Epithelial cell of esophagus (primary cell): ENCODE data around the gene U2SURP.
"Not testable (repeated sequence)": the region's sequence is repeated elsewhere in the genome, so short reads cannot be mapped to it uniquely, and the experiment has no call there.

Source experiments
- DNase-seq: peaks from one replicate; pipeline ENCODE4 v3.0.0; 2010; ENCODE audit warnings: low read depth
- H3K4me3 ChIP-seq: 2 replicates; pipeline ENCODE4 v1.5.1; 2011; ENCODE audit warnings: mild to moderate bottlenecking, low read length, control low read depth
- TF ChIP-seq, protein P1 (sequence below): IDR thresholded peaks from 2 replicates; pipeline ENCODE4 v1.5.1; 2011; ENCODE audit warnings: low read depth, mild to moderate bottlenecking, low read length, control low read depth, inconsistent platforms; ENCODE audit not compliant: insufficient read depth; ENCODE audit errors: missing control alignments

Gene U2SURP

DNA sequence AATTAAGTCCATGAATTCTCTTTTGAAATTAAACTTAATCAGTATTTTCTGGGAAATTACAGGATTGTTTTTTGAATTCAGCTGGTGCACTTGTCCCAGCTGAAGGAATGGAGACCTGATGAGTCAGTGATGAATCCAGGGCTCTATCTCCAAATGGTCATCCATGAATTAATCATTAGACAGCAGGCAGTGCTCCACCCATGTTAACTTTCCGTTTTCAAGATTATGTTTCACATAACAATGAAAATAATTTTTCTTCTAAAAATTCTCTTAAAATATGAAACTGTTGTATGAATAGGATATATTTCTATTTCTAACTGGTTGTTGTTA is 24.0 kb upstream of the U2SURP start:
- H3K4me3 ChIP-seq = no peak overlapping the region
- TF ChIP-seq, protein P1, sequence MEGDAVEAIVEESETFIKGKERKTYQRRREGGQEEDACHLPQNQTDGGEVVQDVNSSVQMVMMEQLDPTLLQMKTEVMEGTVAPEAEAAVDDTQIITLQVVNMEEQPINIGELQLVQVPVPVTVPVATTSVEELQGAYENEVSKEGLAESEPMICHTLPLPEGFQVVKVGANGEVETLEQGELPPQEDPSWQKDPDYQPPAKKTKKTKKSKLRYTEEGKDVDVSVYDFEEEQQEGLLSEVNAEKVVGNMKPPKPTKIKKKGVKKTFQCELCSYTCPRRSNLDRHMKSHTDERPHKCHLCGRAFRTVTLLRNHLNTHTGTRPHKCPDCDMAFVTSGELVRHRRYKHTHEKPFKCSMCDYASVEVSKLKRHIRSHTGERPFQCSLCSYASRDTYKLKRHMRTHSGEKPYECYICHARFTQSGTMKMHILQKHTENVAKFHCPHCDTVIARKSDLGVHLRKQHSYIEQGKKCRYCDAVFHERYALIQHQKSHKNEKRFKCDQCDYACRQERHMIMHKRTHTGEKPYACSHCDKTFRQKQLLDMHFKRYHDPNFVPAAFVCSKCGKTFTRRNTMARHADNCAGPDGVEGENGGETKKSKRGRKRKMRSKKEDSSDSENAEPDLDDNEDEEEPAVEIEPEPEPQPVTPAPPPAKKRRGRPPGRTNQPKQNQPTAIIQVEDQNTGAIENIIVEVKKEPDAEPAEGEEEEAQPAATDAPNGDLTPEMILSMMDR = no peak
- DNase-seq = no peak

DNA sequence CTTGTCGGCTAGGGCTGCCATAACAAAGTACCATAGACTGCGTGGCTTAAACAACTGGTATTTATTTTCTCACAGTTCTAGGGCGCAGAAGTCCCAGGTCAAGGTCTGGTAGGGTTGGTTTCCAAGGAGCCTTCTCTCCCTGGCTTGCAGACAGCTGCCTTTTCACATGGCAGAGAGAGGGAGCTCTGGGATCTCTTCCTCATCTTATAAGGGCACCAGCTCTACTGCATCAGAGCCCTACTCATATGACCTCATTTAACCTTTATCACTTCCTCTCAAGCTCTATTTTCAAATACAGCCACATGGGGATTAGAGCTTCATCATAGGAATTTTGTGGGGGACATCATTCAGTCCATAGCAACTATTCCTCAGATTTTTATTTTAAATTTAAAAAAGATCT is 20.3 kb upstream of the U2SURP start:
- DNase-seq = no peak
- H3K4me3 ChIP-seq = no peak overlapping the region
- TF ChIP-seq, protein P1 = no peak

DNA sequence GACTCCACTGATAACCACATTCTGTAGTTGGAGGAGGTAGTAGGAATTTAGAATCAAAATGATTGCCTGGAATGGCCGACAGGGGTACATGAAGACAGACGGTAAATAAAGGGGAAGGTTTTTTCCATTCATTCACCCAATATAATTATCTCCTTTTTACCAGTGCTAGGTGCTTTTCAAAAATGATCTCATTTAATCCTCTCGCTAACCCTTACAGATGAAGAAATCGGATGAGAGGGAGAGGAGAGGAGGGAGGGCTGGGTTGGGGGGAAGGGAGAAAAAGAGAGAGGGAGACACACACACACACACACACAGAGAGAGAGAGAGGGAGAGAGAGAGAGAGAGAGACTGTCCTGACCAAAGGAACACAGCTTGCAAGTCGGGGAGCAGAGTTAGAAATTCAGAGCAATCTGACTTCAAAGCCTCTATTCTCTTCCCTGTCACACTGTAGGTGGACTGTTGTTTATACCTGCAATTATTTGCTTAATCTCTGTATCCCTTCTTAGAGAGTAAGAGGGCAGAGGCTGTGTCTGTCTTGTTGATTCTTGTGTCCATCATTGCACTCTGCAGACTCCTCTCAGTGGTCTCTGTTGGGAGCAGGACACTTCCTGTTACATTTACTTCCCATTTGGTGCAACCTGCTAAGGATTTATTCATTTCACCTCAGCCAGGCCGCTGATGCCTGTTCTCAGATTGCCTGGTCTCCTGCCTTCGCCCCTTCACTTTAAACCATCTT is 19.2 kb upstream of the U2SURP start:
- DNase-seq = no peak

DNA sequence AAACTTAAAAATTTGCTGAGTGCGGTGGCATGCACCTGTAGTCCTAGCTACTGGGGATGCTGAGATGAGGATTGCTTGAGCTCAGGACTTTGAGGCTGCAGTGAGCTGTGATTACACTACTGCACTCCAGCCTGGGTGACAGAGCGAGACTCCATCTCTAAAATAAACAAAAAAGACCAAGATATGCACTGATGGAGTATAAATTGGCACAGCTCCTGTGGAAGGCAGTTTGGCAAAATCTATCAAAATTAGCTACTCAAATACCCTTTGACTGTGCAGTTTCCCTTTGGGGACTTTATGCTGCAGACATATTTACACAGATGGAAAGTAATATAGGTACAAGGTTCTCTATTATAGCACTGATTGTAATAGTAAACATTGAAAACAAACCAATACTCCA is 18.1 kb upstream of the U2SURP start:
- TF ChIP-seq, protein P1 = no peak
- no peak overlapping the region for H3K4me3 ChIP-seq
- DNase-seq = no peak

More for the DNA sequence above, 19.2 kb upstream of the U2SURP start:
- TF ChIP-seq, protein P1 = no peak
- H3K4me3 ChIP-seq = no peak overlapping the region

DNA sequence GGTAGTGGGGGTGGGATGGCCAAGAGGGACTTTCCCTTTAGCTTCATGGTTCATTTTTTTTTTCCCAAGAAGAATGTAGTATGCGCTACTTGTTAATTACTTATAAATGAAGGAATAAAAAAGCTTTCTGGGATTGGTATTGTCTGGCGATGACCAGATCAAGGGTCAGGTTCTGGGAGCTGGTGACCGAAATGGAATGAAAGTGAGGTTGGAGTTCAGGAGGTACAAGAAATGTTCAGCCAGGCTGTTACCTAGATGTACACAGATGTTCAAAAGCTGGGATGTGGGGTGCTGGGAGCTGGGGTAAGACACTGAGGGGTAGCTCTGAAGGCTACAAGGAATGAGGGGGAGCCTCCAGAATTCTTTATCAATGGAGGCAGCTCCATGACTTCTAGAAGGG is 17.1 kb upstream of the U2SURP start:
- TF ChIP-seq, protein P1 = no peak
- DNase-seq = no peak
- H3K4me3 ChIP-seq = no peak overlapping the region

DNA sequence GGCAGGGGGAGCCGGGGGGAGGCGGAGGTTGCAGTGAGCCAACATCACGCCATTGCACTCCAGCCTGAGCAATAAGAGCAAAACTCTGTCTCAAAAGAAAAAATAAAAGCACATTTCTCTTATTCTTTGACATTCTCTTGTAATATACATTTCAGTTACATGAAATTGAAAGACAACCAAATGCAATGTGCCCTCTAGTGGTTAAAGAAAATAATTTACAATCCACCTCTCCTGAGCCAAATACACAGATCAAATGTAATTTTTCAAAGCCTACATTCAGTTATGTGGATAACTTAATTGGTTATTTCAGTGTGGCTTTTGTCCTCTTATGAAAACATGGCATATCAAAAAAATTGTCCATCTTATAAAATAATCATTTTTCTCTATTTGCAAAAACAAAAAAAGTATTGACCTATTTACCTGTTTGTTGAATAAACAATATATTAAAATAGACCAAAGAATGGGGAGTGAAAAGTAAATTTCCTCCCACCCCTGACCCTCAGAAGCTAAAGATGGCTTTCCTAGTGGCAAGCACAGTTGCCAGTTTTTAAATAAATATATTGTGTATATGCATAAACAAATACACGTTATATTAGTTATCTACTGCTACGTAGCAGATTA is 14.2 kb upstream of the U2SURP start:
- TF ChIP-seq, protein P1 = peak; percentile 51
- no peak overlapping the region for H3K4me3 ChIP-seq
- peak; percentile 53 for DNase-seq

DNA sequence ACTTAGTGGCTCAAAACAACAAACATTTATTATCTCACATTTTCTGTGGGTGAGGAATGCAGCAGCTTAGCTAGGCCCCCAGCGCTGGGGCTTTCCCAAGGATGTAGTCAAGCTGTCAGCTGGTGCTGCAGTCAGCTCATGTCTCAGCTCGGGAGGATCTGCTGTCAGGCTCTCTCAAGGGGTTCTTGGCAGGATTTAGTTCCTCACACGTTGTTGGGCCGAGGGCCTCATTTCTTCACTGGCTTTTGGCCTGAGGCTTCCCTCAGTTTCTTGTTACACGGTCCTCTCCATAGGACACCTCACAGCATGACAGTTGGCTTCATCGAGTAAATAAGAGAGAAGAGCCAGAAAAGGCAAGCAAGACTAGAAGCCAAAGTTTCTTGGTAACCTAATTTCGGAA is 13.7 kb upstream of the U2SURP start:
- TF ChIP-seq, protein P1 = no peak
- DNase-seq = peak; percentile 39
- H3K4me3 ChIP-seq = no peak overlapping the region

DNA sequence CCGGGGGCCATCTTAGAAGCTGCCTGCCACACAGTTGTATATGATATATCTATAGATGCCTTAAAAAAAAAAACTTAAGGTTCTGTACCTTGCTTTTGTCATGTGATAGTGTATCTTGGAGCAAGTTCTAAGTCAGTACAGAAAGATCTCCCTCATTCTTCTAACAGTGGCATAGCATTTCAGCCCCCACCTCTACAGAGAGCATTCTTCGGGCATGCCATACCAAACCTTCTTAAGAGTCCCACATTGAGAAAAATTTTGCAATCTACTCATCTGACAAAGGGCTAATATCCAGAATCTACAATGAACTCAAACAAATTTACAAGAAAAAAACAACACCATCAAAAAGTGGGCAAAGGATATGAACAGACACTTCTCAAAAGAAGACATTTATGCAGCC is 13.1 kb upstream of the U2SURP start:
- not testable (repeated sequence) for DNase-seq, H3K4me3 ChIP-seq

DNA sequence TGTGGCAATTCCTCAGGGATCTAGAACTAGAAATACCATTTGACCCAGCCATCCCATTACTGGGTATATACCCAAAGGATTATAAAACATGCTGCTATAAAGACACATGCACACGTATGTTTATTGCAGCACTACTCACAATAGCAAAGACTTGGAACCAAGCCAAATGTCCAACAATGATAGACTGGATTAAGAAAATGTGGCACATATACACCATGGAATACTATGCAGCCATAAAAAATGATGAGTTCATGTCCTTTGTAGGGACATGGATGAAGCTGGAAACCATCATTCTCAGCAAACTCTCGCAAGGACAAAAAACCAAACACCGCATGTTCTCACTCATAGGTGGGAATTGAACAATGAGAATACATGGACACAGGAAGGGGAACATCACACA is 12.5 kb upstream of the U2SURP start:
- H3K4me3 ChIP-seq, DNase-seq: not testable (repeated sequence)
